HG02571 (cell line): Measurements from ENCODE around the gene PKLR.
"Not testable (repeated sequence)": the region's sequence is repeated elsewhere in the genome, so short reads cannot be mapped to it uniquely, and the experiment has no call there.

ENCODE experiments used
- ATAC-seq: cut with Tn5 transposase; IDR thresholded peaks from one replicate; pipeline ENCODE4 v1.9.1; 2021; ENCODE audit warnings: mild to moderate bottlenecking, moderate library complexity; ENCODE audit not compliant: unreplicated experiment

Gene PKLR

GRCh38 chr1:155260276-155260675 lies 41.0 kb downstream of the PKLR start:
- ATAC-seq, result no peak

GRCh38 chr1:155256058-155256852 lies 45.0 kb downstream of the PKLR start:
- ATAC-seq, result no peak

- no peak for ATAC-seq
These were observed 45.8 kb downstream of the PKLR start, which contains the start of gene ENTREP3 for GRCh38 chr1:155255243-155256007. Gene ENTREP3, minus strand, starts transcription at chr1:155255483. Its CDS starts 606 bp downstream, at chr1:155254877.

GRCh38 chr1:155254714-155255242 lies 46.5 kb downstream of the PKLR start:
- ATAC-seq, result no peak

- no peak for ATAC-seq
These were observed 47.0 kb downstream of the PKLR start for GRCh38 chr1:155254228-155254713.

GRCh38 chr1:155253797-155254196 lies 47.4 kb downstream of the PKLR start:
- no peak for ATAC-seq

GRCh38 chr1:155253208-155253607 lies 48.0 kb downstream of the PKLR start:
- no peak for ATAC-seq

- no peak for ATAC-seq
These were observed 49.7 kb downstream of the PKLR start for GRCh38 chr1:155251566-155251965.

GRCh38 chr1:155250633-155251449 lies 50.4 kb downstream of the PKLR start:
- ATAC-seq, result peak; percentile 84

- no peak for ATAC-seq
These were observed 51.0 kb downstream of the PKLR start for GRCh38 chr1:155250246-155250632.

- ATAC-seq, result no peak
These were observed 53.3 kb downstream of the PKLR start for GRCh38 chr1:155247667-155248553.

GRCh38 chr1:155246796-155247195 lies 54.4 kb downstream of the PKLR start:
- ATAC-seq, result not testable (repeated sequence)

- ATAC-seq, result no peak
These were observed 56.1 kb downstream of the PKLR start for GRCh38 chr1:155245163-155245524.

GRCh38 chr1:155244368-155245162 lies 56.7 kb downstream of the PKLR start:
- ATAC-seq, result peak; percentile 86

GRCh38 chr1:155242805-155243358 lies 58.4 kb downstream of the PKLR start:
- no peak for ATAC-seq

GRCh38 chr1:155241841-155242264 lies 59.4 kb downstream of the PKLR start:
- no peak for ATAC-seq

GRCh38 chr1:155241069-155241679 lies 60.1 kb downstream of the PKLR start:
- no peak for ATAC-seq
